K562 (cell line): ENCODE results near the gene ACTN4. TPM values are rescaled to one million over a fixed set of nuclear protein-coding genes. Genes with fewer than 3 reads are reported as not detected.
A peak's percentile ranks its signal among the peaks of the same experiment; 100 is the strongest.

Experiments used
- DIDO1 ChIP-seq: fragments of 450-650 bp; IDR thresholded peaks from 2 replicates; pipeline ENCODE4 v1.6.1; 2016; ENCODE audit warnings: low read depth, missing biosample characterization, missing genetic modification characterization
- DNMT1 ChIP-seq: fragments of 450-650 bp; IDR thresholded peaks from 2 replicates; pipeline ENCODE4 v1.6.1; 2016; ENCODE audit warnings: antibody characterized with exemption, mild to moderate bottlenecking
- FOXP1 ChIP-seq: sonication (generic); formaldehyde crosslinking; IDR thresholded peaks from 2 replicates; pipeline ENCODE4 v1.8.0; 2022; ENCODE audit warnings: mild to moderate bottlenecking, missing genetic modification reagents
- HMGN3 ChIP-seq: IDR thresholded peaks from 2 replicates; pipeline ENCODE4 v1.6.1; 2011; ENCODE audit warnings: borderline replicate concordance, low read depth, mild to moderate bottlenecking, mixed read lengths, low read length; ENCODE audit not compliant: insufficient read length; ENCODE audit errors: extremely low read depth
- NFATC3 ChIP-seq: fragments of 450-650 bp; IDR thresholded peaks from 2 replicates; pipeline ENCODE4 v1.6.1; 2017; ENCODE audit warnings: mild to moderate bottlenecking
- NR4A1 ChIP-seq, 2 experiments: fragments of 250-450 bp in 1 of 2; fragments of 450-650 bp in 1 of 2; sonication (Bioruptor Pico) in 1 of 2; IDR thresholded peaks; 2 replicates each; pipeline versions ENCODE4 v1.4.0 to v1.6.1; 2016 to 2020; ENCODE audit warnings: mild to moderate bottlenecking in 2 of 2, missing compliant biosample characterization in 1 of 2, missing genetic modification characterization in 1 of 2, moderate library complexity in 1 of 2
- PHB2 ChIP-seq: fragments of 450-650 bp; IDR thresholded peaks from 2 replicates; pipeline ENCODE4 v1.6.1; 2017; ENCODE audit warnings: low read depth
- PRDM10 ChIP-seq: fragments of 450-650 bp; IDR thresholded peaks from 2 replicates; pipeline ENCODE4 v1.6.1; 2018; ENCODE audit not compliant: partially characterized antibody
- TBL1XR1 ChIP-seq, 2 experiments: IDR thresholded peaks; 2 replicates each; pipeline ENCODE4 v1.6.1; 2012; ENCODE audit warnings: improper control_type of control experiment in 2 of 2, low read length in 2 of 2, mild to moderate bottlenecking in 1 of 2
- ZNF165 ChIP-seq: fragments of 250-450 bp; sonication (Bioruptor Pico); IDR thresholded peaks from 2 replicates; pipeline ENCODE4 v1.4.0; 2020; ENCODE audit warnings: borderline replicate concordance
- ZNF174 ChIP-seq: fragments of 250-450 bp; sonication (Bioruptor Pico); IDR thresholded peaks from 2 replicates; pipeline ENCODE4 v1.4.0; 2020; ENCODE audit warnings: mild to moderate bottlenecking
- ZNF398 ChIP-seq: fragments of 250-450 bp; sonication (Bioruptor Pico); IDR thresholded peaks from 2 replicates; pipeline ENCODE4 v1.8.0; 2021; ENCODE audit warnings: moderate library complexity, mild to moderate bottlenecking, inconsistent platforms
- ZNF41 ChIP-seq: fragments of 250-450 bp; sonication (Bioruptor Pico); conservative IDR thresholded peaks from 2 replicates; pipeline ENCODE4 v1.4.0; 2020; ENCODE audit warnings: mild to moderate bottlenecking
- ZNF583 ChIP-seq: fragments of 250-450 bp; sonication (Bioruptor Pico); IDR thresholded peaks from 2 replicates; pipeline ENCODE4 v1.4.0; 2020
- ZNF740 ChIP-seq, 3 experiments: fragments of 200-800 bp in 1 of 3; sonication (Bioruptor generic) in 1 of 3; sonication (generic) in 1 of 3; formaldehyde crosslinking in 1 of 3; IDR thresholded peaks; 2 replicates each; pipeline versions ENCODE4 v1.6.1 to v1.8.0; 2016 to 2022; ENCODE audit warnings: mild to moderate bottlenecking in 2 of 3, missing compliant biosample characterization in 2 of 3, missing genetic modification characterization in 2 of 3, missing genetic modification reagents in 1 of 3
- polyA plus RNA-seq, 8 experiments: library from polyadenylated mRNA; depleted of rRNA in 4 of 8; stranded (reverse) in 5 of 8; unstranded in 3 of 8; fragments of >200 nt; fragmentation: Nextera tagmentation in 2 of 8; fragmentation: Illumina TruSeq in 1 of 8; extraction: Ambion mirVana in 2 of 8; extraction: Trizol in 1 of 8; gene quantifications; 2 replicates each; pipeline versions ENCODE4 v1.2.1 to v1.2.3, GENCODE V29; 2011 to 2014; ENCODE audit warnings: inconsistent platforms in 1 of 8, missing spikeins in 1 of 8
- total RNA-seq, 7 experiments: library from RNA; depleted of rRNA in 6 of 7; stranded (reverse); fragments of >200 nt in 6 of 7; fragmentation: Illumina TruSeq in 2 of 7; extraction: Trizol in 2 of 7; gene quantifications; 2 replicates each; pipeline versions ENCODE4 v1.2.1 to v1.2.3, GENCODE V29; 2011 to 2021; ENCODE audit warnings: low replicate concordance in 1 of 7
- TF ChIP-seq, protein P1 (sequence below): sonication (generic); formaldehyde crosslinking; IDR thresholded peaks from 2 replicates; pipeline ENCODE4 v1.8.0; 2022; ENCODE audit warnings: mild to moderate bottlenecking, missing genetic modification reagents

Gene ACTN4
- total and polyA plus RNA-seq, 9 of the 15 experiments (the other 6 are each of a cell fraction or from before 2014, with no cell fraction given), result 3.1 to 385 (median 125) TPM

DNA sequence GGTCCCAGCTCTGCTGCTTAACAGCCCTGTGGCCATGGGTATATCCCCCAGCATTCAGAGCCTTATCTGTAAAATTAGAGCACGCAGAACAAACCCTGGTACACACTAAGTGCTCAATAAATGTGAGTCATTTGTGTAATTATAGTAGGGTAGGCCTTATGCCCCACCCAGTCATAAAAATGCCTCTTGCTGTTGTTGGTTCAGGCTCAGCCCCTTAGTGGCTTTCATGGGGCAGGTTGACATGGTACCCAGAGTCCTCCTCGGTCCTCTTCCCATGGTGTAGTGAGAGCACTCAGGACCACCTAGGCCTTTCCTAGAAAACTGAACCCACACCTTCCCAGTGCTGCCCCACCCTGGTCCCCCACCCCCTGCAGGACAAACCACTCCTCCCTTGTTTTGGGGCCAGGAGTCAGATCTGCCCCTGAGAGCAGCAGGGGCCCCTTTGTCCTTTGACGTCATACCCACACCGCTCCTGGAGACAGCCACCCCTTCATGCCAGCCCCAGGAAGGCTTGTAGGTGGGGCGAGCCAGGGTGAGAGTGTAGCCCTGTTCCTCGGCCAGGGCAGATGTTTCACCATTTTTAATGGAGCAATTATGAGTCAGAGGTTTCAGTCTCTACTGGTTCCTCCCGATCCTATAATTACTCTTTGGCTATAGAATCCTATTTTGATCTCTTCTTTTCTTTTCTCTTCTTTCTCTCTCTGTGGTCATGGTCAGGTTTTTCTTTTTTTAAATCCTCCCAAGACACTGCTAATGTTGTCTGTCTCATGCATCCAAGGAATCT lies 36.8 kb downstream of the ACTN4 start (continued):
- TF ChIP-seq, protein P1, sequence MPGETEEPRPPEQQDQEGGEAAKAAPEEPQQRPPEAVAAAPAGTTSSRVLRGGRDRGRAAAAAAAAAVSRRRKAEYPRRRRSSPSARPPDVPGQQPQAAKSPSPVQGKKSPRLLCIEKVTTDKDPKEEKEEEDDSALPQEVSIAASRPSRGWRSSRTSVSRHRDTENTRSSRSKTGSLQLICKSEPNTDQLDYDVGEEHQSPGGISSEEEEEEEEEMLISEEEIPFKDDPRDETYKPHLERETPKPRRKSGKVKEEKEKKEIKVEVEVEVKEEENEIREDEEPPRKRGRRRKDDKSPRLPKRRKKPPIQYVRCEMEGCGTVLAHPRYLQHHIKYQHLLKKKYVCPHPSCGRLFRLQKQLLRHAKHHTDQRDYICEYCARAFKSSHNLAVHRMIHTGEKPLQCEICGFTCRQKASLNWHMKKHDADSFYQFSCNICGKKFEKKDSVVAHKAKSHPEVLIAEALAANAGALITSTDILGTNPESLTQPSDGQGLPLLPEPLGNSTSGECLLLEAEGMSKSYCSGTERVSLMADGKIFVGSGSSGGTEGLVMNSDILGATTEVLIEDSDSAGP (CRISPR knock-in tag), result no peak
- no peak for TF ChIP-seq NFATC3
- TF ChIP-seq HMGN3, result no peak
- TF ChIP-seq ZNF740 (CRISPR knock-in tag; IDR thresholded peaks at IDR 0.05), result no peak
- peak in 1 of 2 experiments; percentile 70; a peak in 2 of 4 replicates for TF ChIP-seq ZNF740 (tag; IDR thresholded peaks at IDR 0.05)
- 0 out of 2 replicates have a peak, but pooled peaks have one; percentile 4 for TF ChIP-seq ZNF165 (CRISPR knock-in tag)
- no peak for TF ChIP-seq PRDM10
- no peak for TF ChIP-seq ZNF398 (CRISPR knock-in tag)
- TF ChIP-seq PHB2, result no peak
- no peak for TF ChIP-seq NR4A1 (CRISPR knock-in tag; IDR thresholded peaks at IDR 0.05)
- TF ChIP-seq NR4A1 (tag; IDR thresholded peaks at IDR 0.05), result peak; percentile 58; the same call in 1 of the 2 replicates
- TF ChIP-seq FOXP1 (CRISPR knock-in tag), result no peak
- no peak for TF ChIP-seq TBL1XR1 (IDR thresholded peaks at IDR 0.05; ENCODE audit: low read length in 2 of 2)
- no peak for TF ChIP-seq DNMT1
- TF ChIP-seq ZNF174 (CRISPR knock-in tag), result no peak
- TF ChIP-seq ZNF41 (CRISPR knock-in tag), result 0 out of 2 replicates have a peak, but pooled peaks have one; percentile 47
- peak; percentile 49; the same call in 1 of the 2 replicates for TF ChIP-seq ZNF583 (CRISPR knock-in tag)
- TF ChIP-seq DIDO1, result no peak
